H1 (cell line): ENCODE measurements around the gene HTR3D. TPM values are rescaled to one million over a fixed set of nuclear protein-coding genes. Genes with fewer than 3 reads are reported as not detected.
"Not testable (repeated sequence)": the region's sequence is repeated elsewhere in the genome, so short reads cannot be mapped to it uniquely, and the experiment has no call there.

Source experiments
- CTCF ChIA-PET: fragments of 300-600 bp; sonication (Branson Sonifier 250); formaldehyde crosslinking; loops from one replicate; lab custom pipeline; 2021; ENCODE audit not compliant: partially characterized antibody; lab: Charles Lee
- POLR2A ChIA-PET: fragments of 300-600 bp; sonication (Branson Sonifier 250); formaldehyde crosslinking; loops from one replicate; lab custom pipeline; 2021; ENCODE audit warnings: inconsistent platforms; ENCODE audit not compliant: partially characterized antibody; lab: Charles Lee
- DNase-seq, 2 experiments: peaks; one replicate each; pipeline versions ENCODE4 v3.0.0 to v3.0.0-alpha.2; 2010 to 2022; ENCODE audit warnings: low spot score in 2 of 2, low read depth in 1 of 2, mixed read lengths in 1 of 2
- FAIRE-seq: peaks from 2 replicates; lab custom pipeline; 2011; peaks lifted over from hg19 to GRCh38; lab: Jason Lieb, UNC
- H2AFZ ChIP-seq: 2 replicates; pipeline ENCODE4 v1.8.1; 2012; ENCODE audit warnings: low read length, inconsistent platforms
- H2AK5ac ChIP-seq: 2 replicates; pipeline ENCODE4 v1.6.1; 2013; ENCODE audit warnings: low read depth, low read length
- H2BK120ac ChIP-seq: replicated peaks from 2 replicates; pipeline ENCODE3; 2013; ENCODE audit warnings: low read depth, low read length, inconsistent platforms
- H2BK12ac ChIP-seq: 2 replicates; pipeline ENCODE4 v1.6.1; 2013; ENCODE audit warnings: low read depth, low read length
- H2BK15ac ChIP-seq: 2 replicates; pipeline ENCODE4 v1.6.1; 2013; ENCODE audit warnings: low read length
- H2BK20ac ChIP-seq: 2 replicates; pipeline ENCODE4 v1.6.1; 2013; ENCODE audit warnings: low read length
- H2BK5ac ChIP-seq: 2 replicates; pipeline ENCODE4 v1.6.1; 2013; ENCODE audit warnings: low read depth, low read length
- H3K14ac ChIP-seq: 2 replicates; pipeline ENCODE4 v1.6.1; 2013; ENCODE audit warnings: inconsistent platforms; ENCODE audit not compliant: insufficient read length
- H3K18ac ChIP-seq: 2 replicates; pipeline ENCODE4 v1.6.1; 2013; ENCODE audit warnings: low read length; ENCODE audit errors: extremely low read depth
- H3K23ac ChIP-seq: 2 replicates; pipeline ENCODE4 v1.6.1; 2013; ENCODE audit warnings: inconsistent platforms; ENCODE audit not compliant: insufficient read length
- H3K23me2 ChIP-seq: 2 replicates; pipeline ENCODE4 v1.6.1; 2013; ENCODE audit warnings: low read depth, low read length
- H3K27ac ChIP-seq: 2 replicates; pipeline ENCODE4 v1.6.1; 2011; ENCODE audit warnings: low read depth, low read length, inconsistent platforms
- H3K27me3 ChIP-seq, 4 experiments: replicated peaks in 1 of 4; 1 replicate in 1 of 4; 2 replicates in 3 of 4; pipeline versions ENCODE4 v1.6.1 to v1.8.1; 2011 to 2013; ENCODE audit warnings: low read length in 3 of 4, mild to moderate bottlenecking in 3 of 4, inconsistent platforms in 2 of 4, mixed read lengths in 2 of 4, moderate library complexity in 1 of 4; ENCODE audit not compliant: control insufficient read depth in 3 of 4, insufficient read depth in 3 of 4; ENCODE audit errors: extremely low read depth in 1 of 4
- H3K36me3 ChIP-seq, 4 experiments: 2 replicates each; pipeline versions ENCODE4 v1.6.1 to v1.8.1; 2011 to 2013; ENCODE audit warnings: mild to moderate bottlenecking in 4 of 4, low read length in 3 of 4, moderate library complexity in 2 of 4, control low read depth in 1 of 4, inconsistent platforms in 1 of 4; ENCODE audit not compliant: insufficient read depth in 4 of 4, control insufficient read depth in 2 of 4
- H3K4ac ChIP-seq: replicated peaks from 2 replicates; pipeline ENCODE3; 2013; ENCODE audit warnings: low read length, low read depth, mixed read lengths, inconsistent platforms; ENCODE audit not compliant: insufficient read length
- H3K4me1 ChIP-seq, 4 experiments: replicated peaks in 1 of 4; 1 replicate in 1 of 4; 2 replicates in 3 of 4; pipeline versions ENCODE4 v1.6.1 to v1.8.1; 2011 to 2013; ENCODE audit warnings: low read length in 3 of 4, inconsistent platforms in 2 of 4, mixed read lengths in 1 of 4; ENCODE audit not compliant: insufficient read depth in 4 of 4, control insufficient read depth in 3 of 4
- H3K4me2 ChIP-seq, 2 experiments: 2 replicates each; pipeline versions ENCODE4 v1.6.1 to v1.8.1; 2011 to 2013; ENCODE audit warnings: low read depth in 2 of 2, low read length in 2 of 2, control low read depth in 1 of 2, inconsistent platforms in 1 of 2, mild to moderate bottlenecking in 1 of 2; ENCODE audit not compliant: insufficient read depth in 1 of 2
- H3K4me3 ChIP-seq, 4 experiments: fragments of 200-600, 300-600 bp in 1 of 4; sonication (generic), shearing (Covaris generic), sonication (Bioruptor Twin) in 1 of 4; 2 replicates each; pipeline versions ENCODE4 v1.5.1 to v1.8.1; 2011 to 2016; ENCODE audit warnings: low read length in 4 of 4, low read depth in 3 of 4, control low read depth in 2 of 4, inconsistent platforms in 2 of 4, mild to moderate bottlenecking in 2 of 4, mixed read lengths in 1 of 4, moderate library complexity in 1 of 4; ENCODE audit not compliant: insufficient read depth in 2 of 4; ENCODE audit errors: extremely low read depth in 1 of 4
- H3K56ac ChIP-seq: replicated peaks from 2 replicates; pipeline ENCODE3; 2013; ENCODE audit warnings: low read depth, mild to moderate bottlenecking, mixed read lengths, low read length, inconsistent platforms; ENCODE audit not compliant: insufficient read length
- H3K79me1 ChIP-seq: 2 replicates; pipeline ENCODE4 v1.6.1; 2013; ENCODE audit warnings: low read depth, low read length, control low read depth
- H3K79me2 ChIP-seq, 2 experiments: 2 replicates each; pipeline versions ENCODE4 v1.6.1 to v1.8.1; 2012 to 2013; ENCODE audit warnings: low read length in 2 of 2, mild to moderate bottlenecking in 2 of 2, inconsistent platforms in 1 of 2; ENCODE audit not compliant: insufficient read depth in 2 of 2, control insufficient read depth in 1 of 2
- H3K9ac ChIP-seq, 4 experiments: replicated peaks in 1 of 4; 1 replicate in 1 of 4; 2 replicates in 3 of 4; pipeline versions ENCODE4 v1.6.1 to v1.8.1; 2011 to 2013; ENCODE audit warnings: low read depth in 3 of 4, low read length in 3 of 4, control low read depth in 2 of 4, mild to moderate bottlenecking in 2 of 4, moderate library complexity in 2 of 4, inconsistent platforms in 1 of 4; ENCODE audit errors: extremely low read depth in 1 of 4
- H3K9me3 ChIP-seq, 2 experiments: 2 replicates each; pipeline versions ENCODE4 v1.6.1 to v1.8.1; 2012 to 2013; ENCODE audit warnings: mild to moderate bottlenecking in 2 of 2, moderate library complexity in 2 of 2, control low read depth in 1 of 2, inconsistent platforms in 1 of 2, low read depth in 1 of 2, low read length in 1 of 2, mixed read lengths in 1 of 2; ENCODE audit not compliant: insufficient read depth in 2 of 2
- H4K20me1 ChIP-seq, 2 experiments: replicated peaks in 1 of 2; 2 replicates each; pipeline versions ENCODE3 to v1.8.1; 2011 to 2013; ENCODE audit warnings: inconsistent platforms in 2 of 2, low read length in 2 of 2, mild to moderate bottlenecking in 1 of 2; ENCODE audit not compliant: insufficient read depth in 2 of 2, control insufficient read depth in 1 of 2
- H4K5ac ChIP-seq: 2 replicates; pipeline ENCODE4 v1.6.1; 2013; ENCODE audit warnings: low read length, low read depth, mixed read lengths, inconsistent platforms; ENCODE audit not compliant: insufficient read length
- H4K8ac ChIP-seq: 2 replicates; pipeline ENCODE4 v1.8.0; 2013; ENCODE audit warnings: mild to moderate bottlenecking, moderate library complexity, low read length, inconsistent platforms; ENCODE audit not compliant: insufficient read depth; ENCODE audit errors: extremely low read depth
- H4K91ac ChIP-seq: replicated peaks from 2 replicates; pipeline ENCODE3; 2013; ENCODE audit warnings: low read length, mixed read lengths, inconsistent platforms; ENCODE audit not compliant: insufficient read length
- KDM4A ChIP-seq: IDR thresholded peaks from one replicate; pipeline ENCODE4 v1.7.1; 2012; ENCODE audit warnings: low read depth, mild to moderate bottlenecking, moderate library complexity, low read length, inconsistent platforms; ENCODE audit not compliant: severe bottlenecking
- KDM5A ChIP-seq: fragments of 200-600 bp; IDR thresholded peaks from 2 replicates; pipeline ENCODE4 v1.7.1; 2012; ENCODE audit warnings: mild to moderate bottlenecking, low read length, inconsistent platforms, mixed read lengths
- WGBS, 2 experiments: shearing (Covaris generic) in 1 of 2; methylation state at CpG; one replicate each; pipeline versions ENCODE4 v1.1.6 to v1.1.7; 2013 to 2015; ENCODE audit warnings: low lambda C conversion rate in 2 of 2, mixed read lengths in 2 of 2, inconsistent platforms in 1 of 2, low coverage in 1 of 2, missing lambda C conversion rate in 1 of 2; ENCODE audit not compliant: insufficient replicate concordance in 2 of 2, insufficient coverage in 1 of 2, insufficient read length in 1 of 2; ENCODE audit errors: extremely low coverage in 1 of 2, missing lambda C conversion rate in 1 of 2; 5-methylcytosine and 5-hydroxymethylcytosine counted together
- polyA plus RNA-seq, 7 experiments: library from polyadenylated mRNA; depleted of rRNA in 3 of 7; stranded (reverse) in 5 of 7; unstranded in 2 of 7; fragments of >200 nt in 5 of 7; fragments of 200-250 nt in 2 of 7; gene quantifications; 1 replicate in 5 of 7; 2 replicates in 1 of 7; 4 replicates in 1 of 7; pipeline versions ENCODE4 v1.2.1 to v1.2.3, GENCODE V29; 2011 to 2013; ENCODE audit warnings: missing spikeins in 2 of 7, mixed read lengths in 2 of 7
- total RNA-seq: library from RNA; stranded (reverse); fragmentation: NEBNext Ultra II Directional; extraction: Animal tissue kit (Norgen Biotek cat#: 25700); gene quantifications from 2 replicates; pipeline ENCODE4 v1.2.1, GENCODE V29; 2021
- TF ChIP-seq, protein P1 (sequence below), 3 experiments: IDR thresholded peaks; 1 replicate in 2 of 3; 2 replicates in 1 of 3; pipeline versions ENCODE4 v1.5.1 to v1.6.1; 2011; ENCODE audit warnings: low read length in 3 of 3, mild to moderate bottlenecking in 3 of 3, inconsistent platforms in 2 of 3, low read depth in 1 of 3, moderate library complexity in 1 of 3; ENCODE audit not compliant: insufficient read depth in 1 of 3; ENCODE audit errors: control extremely low read depth in 1 of 3

The HTR3D gene
- total and polyA plus RNA-seq, 2 of the 8 experiments (the other 6 are each of a cell fraction or from before 2014, with no cell fraction given) = not detected

DNA sequence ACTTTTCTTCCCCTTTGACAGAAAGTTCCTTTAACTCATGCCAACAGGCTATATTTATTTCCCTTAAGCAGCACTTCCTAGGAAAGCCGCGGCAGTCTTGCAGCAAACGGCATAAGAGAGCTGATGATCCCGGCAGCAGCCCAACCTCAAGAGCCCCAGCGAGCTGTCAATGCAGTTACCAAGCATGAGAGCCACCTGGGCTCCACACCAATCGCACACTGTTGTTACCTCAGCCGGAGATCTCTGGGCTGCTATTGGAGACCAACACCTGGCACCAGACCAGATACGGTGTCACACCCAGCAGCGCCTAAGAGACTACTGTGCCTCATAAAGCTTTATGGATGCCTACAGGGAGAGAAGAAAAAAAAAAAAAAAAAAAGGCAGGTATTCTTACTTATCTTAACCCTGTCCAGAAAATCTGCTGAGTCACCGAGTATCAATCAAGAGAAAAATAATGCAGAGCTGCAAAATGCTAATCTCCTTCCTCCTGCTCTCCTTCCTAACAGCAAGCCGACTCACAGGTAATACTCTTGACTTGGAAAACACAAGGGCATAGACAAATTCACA lies 25.5 kb upstream of the HTR3D start (continued):
- no peak for TF ChIP-seq KDM5A
- TF ChIP-seq KDM4A = no peak
- TF ChIP-seq, protein P1, sequence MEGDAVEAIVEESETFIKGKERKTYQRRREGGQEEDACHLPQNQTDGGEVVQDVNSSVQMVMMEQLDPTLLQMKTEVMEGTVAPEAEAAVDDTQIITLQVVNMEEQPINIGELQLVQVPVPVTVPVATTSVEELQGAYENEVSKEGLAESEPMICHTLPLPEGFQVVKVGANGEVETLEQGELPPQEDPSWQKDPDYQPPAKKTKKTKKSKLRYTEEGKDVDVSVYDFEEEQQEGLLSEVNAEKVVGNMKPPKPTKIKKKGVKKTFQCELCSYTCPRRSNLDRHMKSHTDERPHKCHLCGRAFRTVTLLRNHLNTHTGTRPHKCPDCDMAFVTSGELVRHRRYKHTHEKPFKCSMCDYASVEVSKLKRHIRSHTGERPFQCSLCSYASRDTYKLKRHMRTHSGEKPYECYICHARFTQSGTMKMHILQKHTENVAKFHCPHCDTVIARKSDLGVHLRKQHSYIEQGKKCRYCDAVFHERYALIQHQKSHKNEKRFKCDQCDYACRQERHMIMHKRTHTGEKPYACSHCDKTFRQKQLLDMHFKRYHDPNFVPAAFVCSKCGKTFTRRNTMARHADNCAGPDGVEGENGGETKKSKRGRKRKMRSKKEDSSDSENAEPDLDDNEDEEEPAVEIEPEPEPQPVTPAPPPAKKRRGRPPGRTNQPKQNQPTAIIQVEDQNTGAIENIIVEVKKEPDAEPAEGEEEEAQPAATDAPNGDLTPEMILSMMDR (IDR thresholded peaks at IDR 0.05; ENCODE audit: control extremely low read depth in 1 of 3, insufficient read depth in 1 of 3, low read depth in 1 of 3, low read length in 3 of 3) = no peak

DNA sequence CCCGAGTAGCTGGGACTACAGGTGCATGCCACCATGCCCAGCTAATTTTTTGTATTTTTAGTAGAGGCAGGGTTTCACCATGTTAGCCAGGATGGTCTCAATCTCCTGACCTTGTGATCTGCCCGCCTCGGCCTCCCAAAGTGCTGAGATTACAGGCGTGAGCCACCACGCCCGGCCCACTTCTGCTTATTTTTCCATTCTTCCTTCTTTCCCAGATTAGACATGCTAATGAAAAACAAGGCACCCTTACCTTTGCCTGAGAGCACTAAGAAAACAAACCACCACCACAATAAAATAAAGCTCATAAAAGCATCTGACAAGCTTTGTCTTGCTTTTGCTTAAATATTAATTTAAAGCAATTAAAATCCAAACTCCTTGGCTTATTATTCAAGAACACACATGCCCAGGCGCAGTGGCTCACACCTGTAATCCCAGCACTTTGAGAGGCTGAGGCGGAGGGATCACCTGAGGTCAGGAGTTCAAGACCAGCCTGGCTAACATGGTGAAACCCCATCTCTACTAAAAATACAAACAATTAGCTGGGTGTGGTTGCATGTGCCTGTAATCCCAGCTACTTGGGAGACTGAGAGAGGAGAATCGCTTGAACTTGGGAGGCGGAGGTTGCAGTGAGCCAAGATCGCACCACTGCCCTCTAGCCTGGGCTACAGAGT lies 24.3 kb upstream of the HTR3D start:
- not testable (repeated sequence) for H3K79me1 ChIP-seq, H3K4me2 ChIP-seq, H2BK120ac ChIP-seq, H3K23me2 ChIP-seq, H3K27ac ChIP-seq, H3K9me3 ChIP-seq, H3K4me3 ChIP-seq, H4K91ac ChIP-seq, H2BK20ac ChIP-seq, H2AFZ ChIP-seq, H3K27me3 ChIP-seq, DNase-seq, H3K9ac ChIP-seq, FAIRE-seq, H4K5ac ChIP-seq, H3K23ac ChIP-seq, H3K18ac ChIP-seq, H3K79me2 ChIP-seq, H2BK5ac ChIP-seq, H3K4ac ChIP-seq, H3K14ac ChIP-seq, H2BK15ac ChIP-seq, H4K20me1 ChIP-seq, H4K8ac ChIP-seq, H2BK12ac ChIP-seq, H3K56ac ChIP-seq, H3K4me1 ChIP-seq, H2AK5ac ChIP-seq
- POLR2A ChIA-PET = interaction anchor here (0.6 kb wide), 1 partner anchor 13 kb away, joined by 3 read pairs; no protein-coding TSS in a partner anchor
- 86% methylated on average over 11 of the region's 11 CpGs; no CpG with 5 or more reads in 1 of the 2 experiments for WGBS, 2 experiments
- peaks cover 0 to 12% (median 3%) of the 10 kb centered on the region in 4 experiments; a peak in 4 of 8 replicates for H3K36me3 ChIP-seq
- CTCF ChIA-PET = interaction anchor here (1.0 to 3.5 kb wide), 8 partner anchors 9 to 233 kb away, joined by 3 to 14 read pairs (median 4); partner anchors contain the start of gene ABCC5
